HCT116 (cell line): Measurements from ENCODE around the gene STPG1. TPM values are rescaled to one million over a fixed set of nuclear protein-coding genes. Genes with fewer than 3 reads are reported as not detected.
A peak's percentile ranks its signal among the peaks of the same experiment; 100 is the strongest.

ENCODE experiments used
- ATAC-seq: fragments of 200-7000 bp; cut with Tn5 transposase; 2 replicates; pipeline ENCODE4 v1.9.1; 2020; ENCODE audit warnings: mild to moderate bottlenecking, moderate library complexity
- BruUV-seq: library from RNA; stranded (reverse); fragments of 400-500 nt; replicated peaks from 2 replicates; lab custom pipeline; 2021; lab: Mats Ljungman, UMichigan
- CTCF ChIA-PET: fragments of 300-600 bp; sonication (Branson Sonifier 250); formaldehyde crosslinking; loops from one replicate; lab custom pipeline; 2021; ENCODE audit warnings: antibody characterized with exemption; lab: Charles Lee
- POLR2A ChIA-PET: fragments of 300-600, 350-600 bp; sonication (Branson Sonifier 250); formaldehyde crosslinking; loops from one replicate; lab custom pipeline; 2021; ENCODE audit warnings: antibody characterized with exemption; lab: Charles Lee
- RAD21 ChIA-PET, 2 experiments: fragments of 300-600 bp; sonication (Branson Sonifier 250); formaldehyde crosslinking; loops; one replicate each; lab custom pipeline; 2023; ENCODE audit warnings: low total read pairs in 2 of 2; ENCODE audit not compliant: uncharacterized antibody in 2 of 2, unreplicated experiment in 2 of 2, low non-redundant PET in 1 of 2; lab: Charles Lee
- DNase-seq: peaks from one replicate; pipeline ENCODE4 v3.0.0-alpha.2; 2010; ENCODE audit warnings: low read depth, low spot score
- H2AFZ ChIP-seq: fragments of 200-600 bp; shearing (Covaris generic), sonication (generic); 2 replicates; pipeline ENCODE4 v1.6.1; 2017; ENCODE audit warnings: low read depth, mixed run types, mixed read lengths, antibody characterized with exemption, low read length; ENCODE audit not compliant: poor library complexity, severe bottlenecking
- H3K27ac ChIP-seq: 2 replicates; pipeline ENCODE4 v1.5.1; 2012; ENCODE audit warnings: low read depth, low read length
- H3K27me3 ChIP-seq: fragments of 200-600 bp; sonication (generic); 2 replicates; pipeline ENCODE4 v1.6.1; 2016; ENCODE audit warnings: mixed run types, low read length, mixed read lengths; ENCODE audit not compliant: insufficient read depth
- H3K36me3 ChIP-seq, 2 experiments: fragments of 200-500 bp in 1 of 2; fragments of 200-600 bp in 1 of 2; sonication (Bioruptor generic) in 1 of 2; sonication (generic) in 1 of 2; 2 replicates each; pipeline versions ENCODE4 v1.5.1 to v1.6.1; 2014 to 2016; ENCODE audit warnings: low read length in 2 of 2, inconsistent platforms in 1 of 2, mixed read lengths in 1 of 2, mixed run types in 1 of 2; ENCODE audit not compliant: insufficient read depth in 2 of 2, control insufficient read depth in 1 of 2
- H3K4me1 ChIP-seq, 2 experiments: fragments of 200-600 bp in 1 of 2; sonication (generic) in 1 of 2; 2 replicates each; pipeline versions ENCODE4 v1.5.1 to v1.6.1; 2012 to 2017; ENCODE audit warnings: low read length in 2 of 2, inconsistent platforms in 1 of 2, mild to moderate bottlenecking in 1 of 2, mixed read lengths in 1 of 2, mixed run types in 1 of 2, moderate library complexity in 1 of 2; ENCODE audit not compliant: insufficient read depth in 2 of 2, control insufficient read depth in 1 of 2
- H3K4me2 ChIP-seq: fragments of 200-600 bp; sonication (generic); 2 replicates; pipeline ENCODE4 v1.6.1; 2017; ENCODE audit warnings: mixed run types, low read length, mixed read lengths
- H3K4me3 ChIP-seq, 2 experiments: fragments of 200-600 bp in 1 of 2; sonication (generic) in 1 of 2; replicated peaks in 1 of 2; 2 replicates each; pipeline ENCODE4 v1.5.1; 2011 to 2016; ENCODE audit warnings: low read length in 2 of 2, control low read depth in 1 of 2, low read depth in 1 of 2, mild to moderate bottlenecking in 1 of 2, mixed read lengths in 1 of 2, mixed run types in 1 of 2
- H3K79me2 ChIP-seq: fragments of 200-600 bp; sonication (generic); 2 replicates; pipeline ENCODE4 v1.6.1; 2017; ENCODE audit warnings: mild to moderate bottlenecking, mixed run types, low read length, moderate library complexity, mixed read lengths; ENCODE audit not compliant: insufficient read depth
- H3K9ac ChIP-seq: fragments of 200-600 bp; sonication (generic); 2 replicates; pipeline ENCODE4 v1.6.1; 2016; ENCODE audit warnings: low read length, mixed read lengths
- H3K9me2 ChIP-seq: fragments of 200-600 bp; sonication (generic), shearing (Covaris generic); 2 replicates; pipeline ENCODE4 v1.6.1; 2017; ENCODE audit warnings: mixed run types, mild to moderate bottlenecking, moderate library complexity; ENCODE audit not compliant: insufficient read depth
- H3K9me3 ChIP-seq, 2 experiments: fragments of 200-500 bp in 1 of 2; fragments of 200-600 bp in 1 of 2; sonication (Bioruptor generic) in 1 of 2; sonication (generic) in 1 of 2; 2 replicates each; pipeline ENCODE4 v1.6.1; 2014 to 2017; ENCODE audit warnings: low read length in 2 of 2, mixed read lengths in 2 of 2, inconsistent platforms in 1 of 2, low read depth in 1 of 2, mild to moderate bottlenecking in 1 of 2, mixed run types in 1 of 2, moderate library complexity in 1 of 2; ENCODE audit not compliant: control insufficient read depth in 1 of 2, insufficient read depth in 1 of 2
- H4K20me1 ChIP-seq: fragments of 200-600 bp; sonication (generic), shearing (Covaris generic); 2 replicates; pipeline ENCODE4 v1.6.1; 2017; ENCODE audit warnings: mixed run types, mild to moderate bottlenecking, moderate library complexity; ENCODE audit not compliant: insufficient read depth
- ATF3 ChIP-seq: IDR thresholded peaks from 2 replicates; pipeline ENCODE4 v1.6.1; 2012
- CBX3 ChIP-seq: IDR thresholded peaks from 2 replicates; pipeline ENCODE4 v1.6.1; 2012; ENCODE audit warnings: low read depth
- EGR1 ChIP-seq: IDR thresholded peaks from 2 replicates; pipeline ENCODE4 v1.6.1; 2012; ENCODE audit warnings: low read depth
- EZH2phosphoT487 ChIP-seq: fragments of 200-600 bp; IDR thresholded peaks from 2 replicates; pipeline ENCODE4 v1.6.1; 2018; ENCODE audit warnings: antibody characterized with exemption, borderline replicate concordance
- FOSL1 ChIP-seq: IDR thresholded peaks from 2 replicates; pipeline ENCODE4 v1.6.1; 2012; ENCODE audit warnings: low read depth
- MAX ChIP-seq: IDR thresholded peaks from 2 replicates; pipeline ENCODE4 v1.6.1; 2012
- POLR2A ChIP-seq: IDR thresholded peaks from 2 replicates; pipeline ENCODE4 v1.7.0; 2011; ENCODE audit warnings: borderline replicate concordance; ENCODE audit not compliant: insufficient read depth, insufficient read length; ENCODE audit errors: extremely low read depth
- POLR2AphosphoS5 ChIP-seq: IDR thresholded peaks from 2 replicates; pipeline ENCODE4 v1.6.1; 2011; ENCODE audit warnings: mild to moderate bottlenecking, low read depth, low read length, moderate library complexity
- RAD21 ChIP-seq: IDR thresholded peaks from 2 replicates; pipeline ENCODE4 v1.6.1; 2012; ENCODE audit warnings: low read depth, mild to moderate bottlenecking
- REST ChIP-seq: IDR thresholded peaks from 2 replicates; pipeline ENCODE4 v1.6.1; 2012; ENCODE audit warnings: low read depth
- SP1 ChIP-seq: IDR thresholded peaks from 2 replicates; pipeline ENCODE4 v1.6.1; 2012; ENCODE audit warnings: low read depth
- SRF ChIP-seq: IDR thresholded peaks from 2 replicates; pipeline ENCODE4 v1.6.1; 2012; ENCODE audit warnings: low read depth
- TCF7L2 ChIP-seq: IDR thresholded peaks from 2 replicates; pipeline ENCODE4 v1.7.0; 2011; ENCODE audit warnings: borderline replicate concordance, inconsistent platforms; ENCODE audit not compliant: insufficient read depth, insufficient read length; ENCODE audit errors: extremely low read depth
- ZFX ChIP-seq: fragments of 450-650 bp; IDR thresholded peaks from 2 replicates; pipeline ENCODE4 v1.6.1; 2017
- ZNF274 ChIP-seq: fragments of 200-500 bp; sonication (Bioruptor generic); IDR thresholded peaks from 2 replicates; pipeline ENCODE4 v1.6.1; 2014; ENCODE audit warnings: mild to moderate bottlenecking, low read depth, low read length, inconsistent platforms
- intact Hi-C: fragments of 100-400 bp; cut with micrococcal nuclease; formaldehyde crosslinking; loops from 2 replicates; pipeline ENCODE4 v1.10.0; 2022
- total RNA-seq: library from RNA; stranded (reverse); gene quantifications from one replicate; pipeline ENCODE4 v1.2.1, GENCODE V29; 2021; ENCODE audit not compliant: unreplicated experiment
- TF ChIP-seq, protein P1 (sequence below), 3 experiments: fragments of 200-600 bp in 1 of 3; sonication (generic) in 1 of 3; IDR thresholded peaks in 2 of 3; conservative IDR thresholded peaks in 1 of 3; 2 replicates each; pipeline ENCODE4 v1.5.1; 2012 to 2017; ENCODE audit warnings: low read depth in 2 of 3, low read length in 2 of 3, antibody characterized with exemption in 1 of 3, borderline replicate concordance in 1 of 3, control low read depth in 1 of 3, mild to moderate bottlenecking in 1 of 3, mixed read lengths in 1 of 3, mixed run types in 1 of 3, moderate library complexity in 1 of 3; ENCODE audit not compliant: insufficient read depth in 1 of 3

STPG1 gene
- total RNA-seq, 1 experiment from 2014 or later, result 13.4 TPM

DNA sequence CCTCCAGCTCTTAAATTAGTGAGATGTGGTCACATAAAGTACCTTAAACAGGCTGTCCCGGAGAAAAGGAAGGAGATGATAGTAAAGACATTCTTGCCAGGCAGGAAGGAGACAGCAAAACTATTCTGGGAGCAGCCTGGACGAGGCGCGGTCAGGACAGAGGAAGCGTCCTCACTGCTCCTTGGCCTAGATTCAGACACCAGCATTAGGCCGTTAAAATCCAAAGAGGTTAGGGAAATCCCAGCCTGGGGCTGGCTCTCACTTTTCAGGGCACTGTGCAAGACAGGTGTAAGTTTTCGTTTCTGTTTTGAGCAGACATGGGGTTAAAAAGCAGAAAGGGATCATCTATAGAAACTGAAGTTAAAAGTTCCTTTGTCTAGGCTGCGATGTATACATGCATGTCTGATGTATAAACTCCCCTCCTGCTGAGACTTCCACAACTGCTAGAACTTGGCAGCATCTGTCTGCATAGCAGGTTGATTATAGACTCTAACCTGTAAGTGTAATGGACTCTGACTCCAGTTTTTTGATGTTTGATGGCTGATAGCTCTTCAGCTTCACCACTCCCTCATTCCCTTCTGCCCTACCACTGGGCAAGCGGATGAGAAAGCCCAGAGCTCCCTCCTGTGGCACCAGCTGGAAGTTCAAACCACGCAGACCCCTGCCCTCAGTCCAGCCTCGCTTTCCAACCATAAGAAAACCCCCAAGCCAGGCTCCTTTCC lies 21.5 kb downstream of the STPG1 start:
- Histone ChIP-seq H3K4me2 (peak overlapping the region; percentile 56), H2AFZ (no peak overlapping the region), H3K36me3 (no peaks in the 10 kb centered on the region), H3K9me3 (no peaks in the 10 kb centered on the region), H3K27me3 (no peaks in the 10 kb centered on the region), H3K9ac (0 out of 2 replicates have a peak overlapping the region, but pooled peaks have one; percentile 13), H3K79me2 (no peaks in the 10 kb centered on the region), H3K9me2 (no peaks in the 10 kb centered on the region), H3K27ac (no peak overlapping the region), H3K4me1 (peaks cover 8 to 35% of the 10 kb centered on the region in 2 experiments), H4K20me1 (no peaks in the 10 kb centered on the region), H3K4me3 (no peak overlapping the region)
- ATAC-seq (peak; percentile 82), DNase-seq (no peak)
- intact Hi-C loops, result loop anchor here (1.0 to 10.0 kb wide), 8 partner anchors 70 to 620 kb away; no protein-coding TSS in a partner anchor
- ChIA-PET CTCF (interaction anchor here (0.6 to 5.8 kb wide), 46 partner anchors 8 to 443 kb away, joined by 3 to 457 read pairs (median 4); partner anchors contain the start of genes GRHL3, IFNLR1, MYOM3 and NIPAL3), RAD21 (interaction anchor here (0.6 to 3.7 kb wide), 8 partner anchors 70 to 242 kb away, joined by 3 to 68 read pairs (median 20); no protein-coding TSS in a partner anchor), POLR2A (interaction anchor here (2.2 to 2.4 kb wide), 3 partner anchors 190 to 241 kb away, joined by 10 to 19 read pairs (median 12); no protein-coding TSS in a partner anchor)
- no peak for TF ChIP-seq MAX
- no peak for TF ChIP-seq TCF7L2
- peak; percentile 91 for TF ChIP-seq RAD21
- no peak for TF ChIP-seq ZFX
- TF ChIP-seq ZNF274, result no peak
- no peak for TF ChIP-seq REST
- TF ChIP-seq EZH2phosphoT487, result no peak
- no peak for TF ChIP-seq CBX3
- TF ChIP-seq SRF, result no peak
- no peak for TF ChIP-seq FOSL1
- TF ChIP-seq SP1, result no peak
- TF ChIP-seq ATF3, result no peak
- TF ChIP-seq EGR1, result no peak
- no peak for TF ChIP-seq POLR2A
- TF ChIP-seq POLR2AphosphoS5, result no peak
- TF ChIP-seq, protein P1, sequence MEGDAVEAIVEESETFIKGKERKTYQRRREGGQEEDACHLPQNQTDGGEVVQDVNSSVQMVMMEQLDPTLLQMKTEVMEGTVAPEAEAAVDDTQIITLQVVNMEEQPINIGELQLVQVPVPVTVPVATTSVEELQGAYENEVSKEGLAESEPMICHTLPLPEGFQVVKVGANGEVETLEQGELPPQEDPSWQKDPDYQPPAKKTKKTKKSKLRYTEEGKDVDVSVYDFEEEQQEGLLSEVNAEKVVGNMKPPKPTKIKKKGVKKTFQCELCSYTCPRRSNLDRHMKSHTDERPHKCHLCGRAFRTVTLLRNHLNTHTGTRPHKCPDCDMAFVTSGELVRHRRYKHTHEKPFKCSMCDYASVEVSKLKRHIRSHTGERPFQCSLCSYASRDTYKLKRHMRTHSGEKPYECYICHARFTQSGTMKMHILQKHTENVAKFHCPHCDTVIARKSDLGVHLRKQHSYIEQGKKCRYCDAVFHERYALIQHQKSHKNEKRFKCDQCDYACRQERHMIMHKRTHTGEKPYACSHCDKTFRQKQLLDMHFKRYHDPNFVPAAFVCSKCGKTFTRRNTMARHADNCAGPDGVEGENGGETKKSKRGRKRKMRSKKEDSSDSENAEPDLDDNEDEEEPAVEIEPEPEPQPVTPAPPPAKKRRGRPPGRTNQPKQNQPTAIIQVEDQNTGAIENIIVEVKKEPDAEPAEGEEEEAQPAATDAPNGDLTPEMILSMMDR (IDR thresholded peaks at IDR 0.05 in 2 of 3, conservative IDR thresholded peaks at IDR 0.05 in 1 of 3; ENCODE audit: borderline replicate concordance in 1 of 3, insufficient read depth in 1 of 3, low read depth in 2 of 3, low read length in 2 of 3), result peak; percentile 81 to 91 (median 90)
- no TSS peak for BruUV-seq
